Subcutaneous adipose tissue (tissue), 4 donors: ENCODE results near the gene SELPLG. TPM values are rescaled to one million over a fixed set of nuclear protein-coding genes. Genes with fewer than 3 reads are reported as not detected.

Experiments
- CTCF ChIP-seq: fragments of 450-650 bp; IDR thresholded peaks from one replicate; pipeline ENCODE4 v1.5.1; 2016; ENCODE audit warnings: low read depth, mild to moderate bottlenecking, control low read depth, antibody characterized with exemption, moderate library complexity
- total RNA-seq, 4 donors: library from RNA; depleted of rRNA; stranded (reverse); fragments of >200 nt; gene quantifications; one replicate each; pipeline ENCODE4 v1.1.0, GENCODE V29; 2016

The SELPLG gene
- total RNA-seq, 4 donors from 2014 or later = 4.3 to 28.0 (median 15.4) TPM

- no peak for TF ChIP-seq CTCF
Measured at GRCh38 chr12:108672054-108672453, 38.4 kb upstream of the SELPLG start.

GRCh38 chr12:108671110-108671509, 37.4 kb upstream of the SELPLG start:
- no peak for TF ChIP-seq CTCF

- TF ChIP-seq CTCF = no peak
Measured at GRCh38 chr12:108670066-108670631, 36.5 kb upstream of the SELPLG start.

GRCh38 chr12:108668542-108668941, 34.8 kb upstream of the SELPLG start:
- TF ChIP-seq CTCF = no peak

- TF ChIP-seq CTCF = no peak
Measured at GRCh38 chr12:108668063-108668462, 34.4 kb upstream of the SELPLG start.

- TF ChIP-seq CTCF = no peak
Measured at GRCh38 chr12:108667349-108667748, 33.7 kb upstream of the SELPLG start.

GRCh38 chr12:108666401-108666881, 32.7 kb upstream of the SELPLG start:
- no peak for TF ChIP-seq CTCF
